K562 (cell line): ENCODE data around the gene PDCD6IP. TPM values are rescaled to one million over a fixed set of nuclear protein-coding genes. Genes with fewer than 3 reads are reported as not detected.

ENCODE experiments used
- ATAC-seq: fragments of 200-7000 bp; cut with Tn5 transposase; 3 replicates; pipeline ENCODE4 v1.9.1; 2020; ENCODE audit warnings: moderate library complexity
- BruUV-seq: library from RNA; stranded (reverse); fragments of 400-500 nt; replicated peaks from 2 replicates; lab custom pipeline; 2021; lab: Mats Ljungman, UMichigan
- CTCF ChIA-PET: fragments of 300-600 bp; formaldehyde crosslinking; extraction: SDS; loops from one replicate; lab custom pipeline; 2021; ENCODE audit warnings: low intra/inter-chr PET ratio; lab: Yijun Ruan, JAX
- POLR2A ChIA-PET: fragments of 300-600, 350-650 bp; sonication (Branson Sonifier 250); formaldehyde crosslinking; extraction: SDS; loops from one replicate; lab custom pipeline; 2021; ENCODE audit warnings: antibody characterized with exemption, inconsistent platforms; lab: Yijun Ruan, JAX
- DNase-seq, 4 experiments: peaks; one replicate each; pipeline versions ENCODE4 v3.0.0 to v3.0.0-alpha.2; 2011 to 2018; ENCODE audit warnings: low spot score in 3 of 4, mixed read lengths in 3 of 4; ENCODE audit errors: extremely low read depth in 1 of 4
- FAIRE-seq: peaks from 2 replicates; lab custom pipeline; 2011; peaks lifted over from hg19 to GRCh38; lab: Jason Lieb, UNC
- H2AFZ ChIP-seq: 2 replicates; pipeline ENCODE4 v1.6.0; 2011; ENCODE audit warnings: low read depth, low read length, control low read depth, inconsistent platforms
- H3K27ac ChIP-seq: fragments of 200-600 bp; 3 replicates; pipeline ENCODE4 v1.8.0; 2011; ENCODE audit warnings: low read depth, mild to moderate bottlenecking, control low read depth, inconsistent platforms, low read length, moderate library complexity, mixed read lengths; ENCODE audit errors: extremely low read depth
- H3K27me3 ChIP-seq, 2 experiments: fragments of 300-600 bp in 1 of 2; 2 replicates in 1 of 2; 3 replicates in 1 of 2; pipeline versions ENCODE4 v1.6.0 to v1.8.0; 2011; ENCODE audit warnings: inconsistent platforms in 2 of 2, low read length in 2 of 2, mild to moderate bottlenecking in 1 of 2, mixed read lengths in 1 of 2, moderate library complexity in 1 of 2; ENCODE audit not compliant: control insufficient read depth in 2 of 2, insufficient read depth in 2 of 2
- H3K36me3 ChIP-seq: fragments of 300-600 bp; 3 replicates; pipeline ENCODE4 v1.8.0; 2011; ENCODE audit warnings: mild to moderate bottlenecking, low read length, inconsistent platforms; ENCODE audit not compliant: control insufficient read depth, insufficient read depth
- H3K4me1 ChIP-seq, 2 experiments: fragments of 200-600 bp in 1 of 2; replicated peaks in 1 of 2; 2 replicates in 1 of 2; 3 replicates in 1 of 2; pipeline versions ENCODE4 v1.5.1 to v1.8.0; 2011; ENCODE audit warnings: inconsistent platforms in 2 of 2, low read length in 2 of 2, mild to moderate bottlenecking in 1 of 2, mixed read lengths in 1 of 2, moderate library complexity in 1 of 2; ENCODE audit not compliant: control insufficient read depth in 2 of 2, insufficient read depth in 2 of 2
- H3K4me2 ChIP-seq: 2 replicates; pipeline ENCODE4 v1.6.1; 2011; ENCODE audit warnings: low read length, control low read depth, inconsistent platforms, mixed read lengths; ENCODE audit not compliant: insufficient read depth
- H3K4me3 ChIP-seq: fragments of 200-600 bp; sonication (generic), shearing (Covaris generic); 2 replicates; pipeline ENCODE4 v1.5.1; 2016; ENCODE audit warnings: control low read depth, inconsistent platforms
- H3K79me2 ChIP-seq: fragments of 200-600 bp; 3 replicates; pipeline ENCODE4 v1.8.0; 2011; ENCODE audit warnings: low read length, inconsistent platforms; ENCODE audit not compliant: control insufficient read depth, insufficient read depth
- H3K9ac ChIP-seq, 2 experiments: 2 replicates each; pipeline versions ENCODE4 v1.6.0 to v1.6.1; 2011; ENCODE audit warnings: low read depth in 2 of 2, low read length in 2 of 2, control low read depth in 1 of 2, inconsistent platforms in 1 of 2, mild to moderate bottlenecking in 1 of 2, mixed read lengths in 1 of 2; ENCODE audit not compliant: insufficient read depth in 1 of 2
- H3K9me1 ChIP-seq: one replicate; pipeline ENCODE4 v1.6.0; 2011; ENCODE audit warnings: inconsistent platforms, mild to moderate bottlenecking, low read length, moderate library complexity; ENCODE audit not compliant: control insufficient read depth, insufficient read depth
- H3K9me3 ChIP-seq: replicated peaks from 2 replicates; pipeline ENCODE4 v1.5.1; 2011; ENCODE audit warnings: low read depth, low read length, inconsistent platforms; ENCODE audit not compliant: control insufficient read depth, insufficient read depth
- H4K20me1 ChIP-seq: replicated peaks from 2 replicates; pipeline ENCODE4 v1.6.1; 2011; ENCODE audit warnings: low read length, inconsistent platforms, mixed read lengths; ENCODE audit not compliant: control insufficient read depth, insufficient read depth
- ARNT ChIP-seq, 2 experiments: fragments of 450-650 bp; IDR thresholded peaks; 2 replicates each; pipeline ENCODE4 v1.6.1; 2016; ENCODE audit warnings: mild to moderate bottlenecking in 1 of 2
- BRD4 ChIP-seq: fragments of 200-600 bp; sonication (generic); IDR thresholded peaks from 2 replicates; pipeline ENCODE4 v1.6.1; 2017; ENCODE audit warnings: inconsistent platforms
- ERF ChIP-seq: fragments of 450-650 bp; formaldehyde crosslinking; IDR thresholded peaks from 2 replicates; pipeline ENCODE4 v1.4.0; 2020; ENCODE audit warnings: mild to moderate bottlenecking, mixed read lengths
- FOXA3 ChIP-seq, 2 experiments: fragments of 450-650 bp in 1 of 2; sonication (generic) in 1 of 2; formaldehyde crosslinking; IDR thresholded peaks in 1 of 2; conservative IDR thresholded peaks in 1 of 2; 2 replicates each; pipeline versions ENCODE4 v1.4.0 to v1.8.0; 2020 to 2022; ENCODE audit warnings: mild to moderate bottlenecking in 2 of 2, missing genetic modification reagents in 1 of 2
- LARP7 ChIP-seq: fragments of 450-650 bp; IDR thresholded peaks from 2 replicates; pipeline ENCODE4 v1.6.1; 2016
- LCOR ChIP-seq: sonication (generic); formaldehyde crosslinking; IDR thresholded peaks from 2 replicates; pipeline ENCODE4 v1.8.0; 2022; ENCODE audit warnings: mild to moderate bottlenecking, missing genetic modification reagents
- MLLT1 ChIP-seq, 2 experiments: fragments of 450-650 bp; IDR thresholded peaks; 2 replicates each; pipeline ENCODE4 v1.6.1; 2016
- MLX ChIP-seq, 2 experiments: fragments of 450-650 bp in 1 of 2; sonication (generic) in 1 of 2; formaldehyde crosslinking; conservative IDR thresholded peaks; 2 replicates each; pipeline versions ENCODE4 v1.4.0 to v1.8.1; 2020 to 2022; ENCODE audit warnings: mild to moderate bottlenecking in 1 of 2, missing genetic modification reagents in 1 of 2
- NR3C1 ChIP-seq: sonication (generic); formaldehyde crosslinking; IDR thresholded peaks from 2 replicates; pipeline ENCODE4 v1.8.1; 2022; ENCODE audit warnings: missing genetic modification reagents
- SMARCA4 ChIP-seq: fragments of 450-650 bp; IDR thresholded peaks from 2 replicates; pipeline ENCODE4 v1.6.1; 2016
- SMARCE1 ChIP-seq: fragments of 450-650 bp; IDR thresholded peaks from 2 replicates; pipeline ENCODE4 v1.7.1; 2016; ENCODE audit warnings: mild to moderate bottlenecking
- SPI1 ChIP-seq: IDR thresholded peaks from 2 replicates; pipeline ENCODE4 v1.6.1; 2011; ENCODE audit warnings: low read depth, low read length, control low read depth, borderline replicate concordance
- ZEB2 ChIP-seq: fragments of 450-650 bp; IDR thresholded peaks from 2 replicates; pipeline ENCODE4 v1.6.1; 2016
- WGBS: fragments of 100-300 bp; shearing (Covaris generic); methylation state at CpG from one replicate; pipeline ENCODE4 v1.1.6; 2016; ENCODE audit warnings: low coverage, mixed read lengths; ENCODE audit not compliant: insufficient coverage; ENCODE audit errors: missing lambda C conversion rate; 5-methylcytosine and 5-hydroxymethylcytosine counted together
- in situ Hi-C: fragments of 300-500 bp; cut with MboI; formaldehyde crosslinking; loops from 4 replicates; pipeline ENCODE4 v1.15.0; 2018; ENCODE audit warnings: inconsistent platforms, mixed read lengths
- intact Hi-C: fragments of 100-400 bp; cut with micrococcal nuclease; formaldehyde crosslinking; loops from 2 replicates; pipeline ENCODE4 v1.14.2; 2022
- polyA plus RNA-seq, 8 experiments: library from polyadenylated mRNA; depleted of rRNA in 4 of 8; stranded (reverse) in 5 of 8; unstranded in 3 of 8; fragments of >200 nt; fragmentation: Nextera tagmentation in 2 of 8; fragmentation: Illumina TruSeq in 1 of 8; extraction: Ambion mirVana in 2 of 8; extraction: Trizol in 1 of 8; gene quantifications; 2 replicates each; pipeline versions ENCODE4 v1.2.1 to v1.2.3, GENCODE V29; 2011 to 2014; ENCODE audit warnings: inconsistent platforms in 1 of 8, missing spikeins in 1 of 8
- total RNA-seq, 7 experiments: library from RNA; depleted of rRNA in 6 of 7; stranded (reverse); fragments of >200 nt in 6 of 7; fragmentation: Illumina TruSeq in 2 of 7; extraction: Trizol in 2 of 7; gene quantifications; 2 replicates each; pipeline versions ENCODE4 v1.2.1 to v1.2.3, GENCODE V29; 2011 to 2021; ENCODE audit warnings: low replicate concordance in 1 of 7
- TF ChIP-seq, protein P1 (sequence below), 2 experiments: fragments of 450-650 bp; IDR thresholded peaks; 2 replicates each; pipeline ENCODE4 v1.6.1; 2018; ENCODE audit warnings: mild to moderate bottlenecking in 2 of 2, low read depth in 1 of 2; ENCODE audit not compliant: partially characterized antibody in 2 of 2
- TF ChIP-seq, protein P2 (sequence below): fragments of 250-450 bp; sonication (Bioruptor Pico); IDR thresholded peaks from 2 replicates; pipeline ENCODE4 v1.8.0; 2022; ENCODE audit warnings: moderate library complexity, mild to moderate bottlenecking, inconsistent platforms

PDCD6IP gene
- total and polyA plus RNA-seq, 9 of the 15 experiments (the other 6 are each of a cell fraction or from before 2014, with no cell fraction given) = 40.2 to 302 (median 122) TPM

- TF ChIP-seq MLX (CRISPR knock-in tag; conservative IDR thresholded peaks at IDR 0.05) (0 out of 4 replicates have a peak, but pooled peaks of 1 of the 2 experiments have one; percentile 7), FOXA3 (CRISPR knock-in tag; conservative IDR thresholded peaks at IDR 0.05 in 1 of 2, IDR thresholded peaks at IDR 0.05 in 1 of 2) (peak in 1 of 2 experiments; percentile 20; a peak in 1 of 4 replicates), LCOR (peak; percentile 40; the same call in 1 of the 2 replicates), ZEB2 (0 out of 2 replicates have a peak, but pooled peaks have one; percentile 14), SMARCA4 (0 out of 2 replicates have a peak, but pooled peaks have one; percentile 50)
Measured at GRCh38 chr3:33798113-33798417, 365 bp upstream of the PDCD6IP start (continued).

DNA sequence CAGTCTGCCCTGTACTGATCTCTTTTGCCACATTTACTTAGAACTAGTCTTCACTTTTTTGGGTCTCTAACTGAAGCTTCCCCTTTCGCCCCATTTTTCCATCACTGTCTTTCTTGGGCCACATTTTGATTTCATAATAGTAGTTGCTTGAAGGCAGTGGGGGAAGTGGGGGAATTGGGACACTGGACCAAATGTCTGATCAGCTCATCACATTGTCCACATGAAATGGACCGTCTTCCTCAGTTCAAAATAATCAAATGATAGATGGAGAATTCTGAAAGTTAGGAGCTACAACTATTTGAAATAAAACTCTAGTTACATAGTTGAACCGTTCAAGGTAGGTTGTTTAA is 747 bp downstream of the PDCD6IP start:
- WGBS = 0% methylated on average over 3 of the region's 3 CpGs
- H3K79me2 ChIP-seq = peaks cover 68% of the 10 kb centered on the region
- peaks cover 24% of the 10 kb centered on the region for H3K36me3 ChIP-seq
- H3K9me3 ChIP-seq = peaks cover 13% of the 10 kb centered on the region; the same call in 1 of the 2 replicates
- no peak for FAIRE-seq
- peak overlapping the region; percentile 95 for H2AFZ ChIP-seq
- peaks cover 6 to 18% of the 10 kb centered on the region in 2 experiments; a peak in 4 of 5 replicates for H3K4me1 ChIP-seq
- intact Hi-C loops (loop anchor here (10.0 kb wide), 2 partner anchors 136 to 684 kb away; partner anchors contain the start of gene CRTAP), in situ Hi-C loops (no loop called here)
- peak overlapping the region; percentile 97 for H3K4me2 ChIP-seq
- peak overlapping the region; percentile 95 for H3K27ac ChIP-seq
- no TSS peak for BruUV-seq
- peak overlapping the region; percentile 81 for H3K4me3 ChIP-seq
- no peaks in the 10 kb centered on the region for H3K9me1 ChIP-seq
- DNase-seq = no peak
- ChIA-PET POLR2A (interaction anchor here (0.6 to 4.6 kb wide), 13 partner anchors 8 to 893 kb away, joined by 3 to 33 read pairs (median 4); no protein-coding TSS in a partner anchor), CTCF (no interaction called here)
- no peaks in the 10 kb centered on the region for H3K27me3 ChIP-seq
- peak; percentile 10 for ATAC-seq
- H3K9ac ChIP-seq = peak overlapping the region; percentile 91 to 97
- H4K20me1 ChIP-seq = peaks cover 5% of the 10 kb centered on the region; the same call in 1 of the 2 replicates
- TF ChIP-seq, protein P1, sequence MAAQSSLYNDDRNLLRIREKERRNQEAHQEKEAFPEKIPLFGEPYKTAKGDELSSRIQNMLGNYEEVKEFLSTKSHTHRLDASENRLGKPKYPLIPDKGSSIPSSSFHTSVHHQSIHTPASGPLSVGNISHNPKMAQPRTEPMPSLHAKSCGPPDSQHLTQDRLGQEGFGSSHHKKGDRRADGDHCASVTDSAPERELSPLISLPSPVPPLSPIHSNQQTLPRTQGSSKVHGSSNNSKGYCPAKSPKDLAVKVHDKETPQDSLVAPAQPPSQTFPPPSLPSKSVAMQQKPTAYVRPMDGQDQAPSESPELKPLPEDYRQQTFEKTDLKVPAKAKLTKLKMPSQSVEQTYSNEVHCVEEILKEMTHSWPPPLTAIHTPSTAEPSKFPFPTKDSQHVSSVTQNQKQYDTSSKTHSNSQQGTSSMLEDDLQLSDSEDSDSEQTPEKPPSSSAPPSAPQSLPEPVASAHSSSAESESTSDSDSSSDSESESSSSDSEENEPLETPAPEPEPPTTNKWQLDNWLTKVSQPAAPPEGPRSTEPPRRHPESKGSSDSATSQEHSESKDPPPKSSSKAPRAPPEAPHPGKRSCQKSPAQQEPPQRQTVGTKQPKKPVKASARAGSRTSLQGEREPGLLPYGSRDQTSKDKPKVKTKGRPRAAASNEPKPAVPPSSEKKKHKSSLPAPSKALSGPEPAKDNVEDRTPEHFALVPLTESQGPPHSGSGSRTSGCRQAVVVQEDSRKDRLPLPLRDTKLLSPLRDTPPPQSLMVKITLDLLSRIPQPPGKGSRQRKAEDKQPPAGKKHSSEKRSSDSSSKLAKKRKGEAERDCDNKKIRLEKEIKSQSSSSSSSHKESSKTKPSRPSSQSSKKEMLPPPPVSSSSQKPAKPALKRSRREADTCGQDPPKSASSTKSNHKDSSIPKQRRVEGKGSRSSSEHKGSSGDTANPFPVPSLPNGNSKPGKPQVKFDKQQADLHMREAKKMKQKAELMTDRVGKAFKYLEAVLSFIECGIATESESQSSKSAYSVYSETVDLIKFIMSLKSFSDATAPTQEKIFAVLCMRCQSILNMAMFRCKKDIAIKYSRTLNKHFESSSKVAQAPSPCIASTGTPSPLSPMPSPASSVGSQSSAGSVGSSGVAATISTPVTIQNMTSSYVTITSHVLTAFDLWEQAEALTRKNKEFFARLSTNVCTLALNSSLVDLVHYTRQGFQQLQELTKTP (IDR thresholded peaks at IDR 0.05; ENCODE audit: low read depth in 1 of 2, partially characterized antibody in 2 of 2) = peak in 1 of 2 experiments; percentile 27
- TF ChIP-seq BRD4 = 0 out of 2 replicates have a peak, but pooled peaks have one; percentile 48
- 0 out of 4 replicates have a peak, but pooled peaks of 1 of the 2 experiments have one; percentile 50 for TF ChIP-seq MLLT1 (IDR thresholded peaks at IDR 0.05)
- TF ChIP-seq ERF (CRISPR knock-in tag) = peak; percentile 26; the same call in 1 of the 2 replicates
- TF ChIP-seq NR3C1 (CRISPR knock-in tag) = no peak
- TF ChIP-seq LARP7 = peak; percentile 11; the same call in 1 of the 2 replicates
- TF ChIP-seq, protein P2, sequence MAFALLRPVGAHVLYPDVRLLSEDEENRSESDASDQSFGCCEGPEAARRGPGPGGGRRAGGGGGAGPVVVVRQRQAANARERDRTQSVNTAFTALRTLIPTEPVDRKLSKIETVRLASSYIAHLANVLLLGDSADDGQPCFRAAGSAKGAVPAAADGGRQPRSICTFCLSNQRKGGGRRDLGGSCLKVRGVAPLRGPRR = 0 out of 2 replicates have a peak, but pooled peaks have one; percentile 51
- TF ChIP-seq SPI1 = 0 out of 2 replicates have a peak, but pooled peaks have one; percentile 14
- TF ChIP-seq ARNT (IDR thresholded peaks at IDR 0.05) = peak in 1 of 2 experiments; percentile 82; a peak in 2 of 4 replicates
- peak; percentile 2; the same call in 1 of the 2 replicates for TF ChIP-seq SMARCE1
